GM18519 (cell line): ENCODE data around the gene ALG12.

Experiments
- ATAC-seq: cut with Tn5 transposase; IDR thresholded peaks from one replicate; pipeline ENCODE4 v1.9.1; 2021; ENCODE audit warnings: mild to moderate bottlenecking, moderate library complexity; ENCODE audit not compliant: unreplicated experiment, low FRiP score

Gene ALG12

DNA sequence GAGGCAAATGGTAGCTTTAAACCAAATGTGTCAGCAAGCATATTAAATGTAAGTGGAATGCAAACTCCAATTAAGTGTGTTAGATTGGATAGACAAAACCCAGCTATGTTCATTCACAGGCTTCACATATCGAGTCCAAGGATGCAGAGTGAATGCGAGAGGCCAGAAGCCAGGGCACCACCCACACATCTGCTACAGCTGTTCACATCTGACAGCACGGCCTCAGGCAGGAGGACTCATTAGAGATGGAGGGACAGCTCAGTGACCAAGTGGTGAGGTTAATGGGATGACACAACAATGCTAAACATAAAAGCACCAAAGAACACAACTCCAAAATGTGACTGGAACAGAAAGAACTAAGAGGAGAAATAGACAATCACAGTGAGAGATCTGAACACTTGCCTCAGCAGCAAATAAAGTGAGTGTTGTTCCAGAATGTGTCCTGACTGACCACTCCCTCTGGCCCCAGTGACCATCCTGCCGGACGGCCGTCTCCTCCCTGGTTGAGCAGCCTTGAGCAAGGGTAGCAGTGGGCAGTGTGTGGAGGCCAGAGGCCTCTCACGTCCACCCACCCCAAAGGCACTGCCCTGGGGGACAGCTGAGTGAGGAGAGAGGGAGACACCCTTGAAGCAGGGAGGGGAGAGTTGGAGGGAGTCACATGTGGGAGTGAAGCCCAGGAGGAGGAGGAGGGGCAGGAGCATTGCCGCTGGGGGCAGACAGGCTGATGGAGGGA lies 23.8 kb downstream of the ALG12 start:
- no peak for ATAC-seq

DNA sequence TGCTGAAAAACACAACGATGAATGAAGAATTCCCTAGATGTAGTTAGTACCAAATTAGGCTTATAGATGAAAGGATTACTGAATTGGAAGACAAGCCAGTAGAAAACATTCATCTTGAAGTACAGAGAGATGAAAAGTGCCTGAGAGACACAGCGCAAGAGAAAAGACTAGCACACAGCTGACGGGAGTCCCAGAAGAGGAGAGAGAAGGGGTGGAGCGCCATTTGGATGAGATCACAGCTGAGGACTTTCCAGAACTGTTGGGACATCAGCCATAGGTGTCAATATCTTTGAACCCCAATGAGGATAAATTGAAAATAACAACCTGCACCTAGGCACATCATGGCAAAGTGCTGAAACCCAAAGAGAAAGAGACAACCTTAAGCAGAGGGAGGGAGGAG lies 25.2 kb downstream of the ALG12 start:
- ATAC-seq: no peak

DNA sequence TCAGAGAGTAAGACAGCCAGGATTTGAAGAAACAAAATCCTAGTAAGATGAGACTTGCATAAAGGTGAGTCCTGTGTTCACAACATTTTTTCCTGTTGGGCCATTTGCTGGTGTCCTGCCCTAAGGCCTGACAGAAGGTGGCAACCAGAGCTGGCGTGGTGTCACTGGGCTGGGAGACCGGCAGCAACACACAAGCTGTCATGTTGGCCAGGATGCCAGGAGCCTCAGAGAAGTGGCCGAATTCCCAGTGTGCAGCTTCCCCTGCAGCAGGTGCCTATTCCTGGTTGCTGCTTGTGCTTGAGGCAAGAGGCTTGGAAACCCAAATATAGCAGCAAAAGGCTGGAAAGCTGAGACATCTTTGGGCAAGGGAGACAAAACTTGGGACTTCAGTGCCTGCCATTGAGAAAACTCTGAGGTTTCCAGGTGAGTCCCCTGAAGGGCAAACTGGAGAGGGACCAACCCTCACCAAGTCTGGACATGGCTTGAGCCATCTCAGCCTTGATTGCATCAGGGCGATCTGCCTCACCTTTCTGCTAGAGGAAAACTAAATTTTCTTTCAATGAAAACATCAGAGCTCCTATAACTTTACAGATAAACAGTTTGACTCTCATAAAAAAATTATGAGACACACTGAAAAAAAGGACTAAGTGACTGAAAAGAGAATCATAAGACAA lies 25.9 kb downstream of the ALG12 start:
- no peak for ATAC-seq

- ATAC-seq: no peak
Observed at GRCh38 chr22:49889071-49889470, 29.2 kb downstream of the ALG12 start.

GRCh38 chr22:49887702-49888101 lies 30.5 kb downstream of the ALG12 start:
- no peak for ATAC-seq

DNA sequence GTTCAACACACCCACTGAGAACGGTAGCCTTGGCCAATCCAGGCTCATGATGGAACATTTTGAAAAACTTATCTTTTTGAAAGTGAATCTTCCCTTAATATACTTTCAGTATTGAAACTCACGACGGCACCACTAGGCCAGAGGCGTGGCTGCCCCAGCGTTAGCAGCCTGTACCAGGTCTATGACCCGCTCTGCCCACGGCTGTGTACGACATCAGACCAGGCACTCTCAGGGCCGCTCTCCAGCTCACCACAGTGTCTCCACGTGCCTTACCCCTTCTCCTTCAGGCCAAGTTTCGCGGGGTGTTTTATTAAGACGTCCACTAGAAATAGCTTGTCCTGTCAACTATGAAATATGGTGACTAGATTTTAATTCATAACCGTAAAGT lies 31.2 kb downstream of the ALG12 start:
- ATAC-seq: no peak

DNA sequence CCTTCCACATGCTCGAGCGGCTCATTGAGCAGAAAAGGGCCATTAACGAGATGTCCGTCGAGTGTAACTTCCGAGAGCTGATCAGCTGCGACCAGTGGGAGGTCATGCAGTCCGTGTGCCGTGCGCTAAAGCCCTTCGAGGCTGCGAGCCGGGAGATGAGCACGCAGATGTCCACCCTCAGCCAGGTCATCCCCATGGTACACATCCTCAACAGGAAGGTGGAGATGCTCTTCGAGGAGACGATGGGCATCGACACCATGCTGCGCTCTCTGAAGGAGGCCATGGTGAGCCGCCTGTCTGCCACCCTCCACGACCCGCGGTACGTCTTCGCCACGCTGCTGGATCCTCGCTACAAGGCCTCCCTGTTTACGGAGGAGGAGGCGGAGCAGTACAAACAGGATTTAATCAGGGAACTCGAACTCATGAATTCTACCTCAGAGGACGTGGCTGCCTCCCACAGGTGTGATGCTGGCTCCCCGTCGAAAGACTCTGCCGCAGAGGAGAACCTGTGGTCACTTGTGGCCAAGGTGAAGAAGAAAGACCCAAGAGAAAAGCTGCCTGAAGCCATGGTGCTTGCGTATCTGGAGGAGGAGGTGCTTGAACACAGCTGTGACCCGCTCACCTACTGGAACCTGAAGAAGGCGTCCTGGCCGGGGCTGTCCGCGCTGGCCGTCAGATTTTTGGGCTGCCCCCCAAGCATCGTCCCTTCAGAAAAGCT lies 31.7 kb downstream of the ALG12 start:
- ATAC-seq: no peak

- ATAC-seq: no peak
Observed at GRCh38 chr22:49885881-49886280, 32.4 kb downstream of the ALG12 start.

DNA sequence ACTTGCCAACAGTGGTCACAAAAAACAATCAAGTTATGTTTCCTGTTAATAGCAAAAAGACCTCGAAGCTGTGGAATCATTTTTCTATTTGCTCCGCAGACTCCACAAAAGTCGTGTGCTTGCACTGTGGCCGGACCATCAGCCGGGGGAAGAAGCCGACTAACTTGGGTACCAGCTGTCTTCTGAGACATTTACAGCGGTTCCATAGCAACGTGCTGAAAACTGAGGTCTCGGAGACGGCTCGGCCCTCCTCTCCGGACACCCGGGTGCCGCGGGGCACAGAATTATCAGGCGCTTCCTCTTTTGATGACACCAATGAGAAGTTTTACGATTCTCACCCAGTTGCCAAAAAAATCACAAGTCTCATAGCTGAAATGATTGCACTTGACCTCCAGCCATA lies 33.0 kb downstream of the ALG12 start:
- no peak for ATAC-seq

DNA sequence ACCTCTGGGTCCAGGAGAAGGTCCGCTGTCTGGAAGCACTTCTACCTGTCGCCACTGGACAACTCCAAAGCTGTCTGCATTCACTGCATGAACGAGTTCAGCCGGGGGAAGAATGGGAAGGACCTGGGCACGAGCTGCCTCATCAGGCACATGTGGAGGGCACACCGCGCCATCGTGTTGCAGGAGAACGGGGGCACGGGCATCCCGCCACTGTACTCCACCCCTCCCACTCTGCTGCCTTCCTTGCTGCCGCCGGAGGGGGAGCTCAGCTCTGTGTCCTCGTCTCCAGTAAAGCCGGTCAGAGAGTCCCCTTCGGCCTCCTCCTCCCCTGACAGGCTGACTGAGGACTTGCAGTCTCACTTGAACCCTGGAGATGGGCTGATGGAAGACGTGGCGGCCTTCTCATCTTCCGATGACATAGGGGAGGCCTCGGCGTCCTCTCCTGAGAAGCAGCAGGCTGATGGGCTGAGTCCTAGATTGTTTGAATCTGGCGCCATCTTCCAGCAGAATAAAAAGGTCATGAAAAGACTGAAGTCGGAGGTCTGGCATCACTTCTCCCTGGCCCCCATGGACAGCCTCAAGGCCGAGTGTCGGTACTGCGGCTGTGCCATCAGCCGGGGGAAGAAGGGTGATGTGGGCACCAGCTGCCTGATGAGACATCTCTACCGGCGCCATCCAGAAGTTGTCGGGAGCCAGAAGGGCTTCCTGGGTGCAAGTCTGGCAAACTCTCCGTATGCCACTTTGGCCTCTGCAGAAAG lies 33.6 kb downstream of the ALG12 start:
- ATAC-seq: no peak

DNA sequence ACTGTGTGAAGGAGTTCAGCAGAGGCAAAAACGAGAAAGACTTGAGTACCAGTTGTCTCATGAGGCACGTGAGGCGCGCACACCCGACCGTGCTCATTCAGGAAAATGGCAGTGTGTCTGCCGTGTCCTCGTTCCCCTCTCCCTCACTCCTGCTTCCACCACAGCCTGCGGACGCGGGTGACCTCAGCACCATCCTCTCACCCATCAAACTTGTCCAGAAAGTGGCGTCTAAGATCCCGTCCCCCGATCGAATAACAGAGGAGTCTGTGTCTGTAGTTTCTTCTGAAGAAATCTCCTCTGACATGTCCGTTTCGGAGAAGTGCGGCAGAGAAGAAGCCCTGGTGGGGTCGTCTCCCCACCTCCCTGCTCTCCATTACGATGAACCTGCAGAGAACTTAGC lies 34.2 kb downstream of the ALG12 start:
- no peak for ATAC-seq

- no peak for ATAC-seq
Observed at GRCh38 chr22:49883294-49883640, 35.0 kb downstream of the ALG12 start.

DNA sequence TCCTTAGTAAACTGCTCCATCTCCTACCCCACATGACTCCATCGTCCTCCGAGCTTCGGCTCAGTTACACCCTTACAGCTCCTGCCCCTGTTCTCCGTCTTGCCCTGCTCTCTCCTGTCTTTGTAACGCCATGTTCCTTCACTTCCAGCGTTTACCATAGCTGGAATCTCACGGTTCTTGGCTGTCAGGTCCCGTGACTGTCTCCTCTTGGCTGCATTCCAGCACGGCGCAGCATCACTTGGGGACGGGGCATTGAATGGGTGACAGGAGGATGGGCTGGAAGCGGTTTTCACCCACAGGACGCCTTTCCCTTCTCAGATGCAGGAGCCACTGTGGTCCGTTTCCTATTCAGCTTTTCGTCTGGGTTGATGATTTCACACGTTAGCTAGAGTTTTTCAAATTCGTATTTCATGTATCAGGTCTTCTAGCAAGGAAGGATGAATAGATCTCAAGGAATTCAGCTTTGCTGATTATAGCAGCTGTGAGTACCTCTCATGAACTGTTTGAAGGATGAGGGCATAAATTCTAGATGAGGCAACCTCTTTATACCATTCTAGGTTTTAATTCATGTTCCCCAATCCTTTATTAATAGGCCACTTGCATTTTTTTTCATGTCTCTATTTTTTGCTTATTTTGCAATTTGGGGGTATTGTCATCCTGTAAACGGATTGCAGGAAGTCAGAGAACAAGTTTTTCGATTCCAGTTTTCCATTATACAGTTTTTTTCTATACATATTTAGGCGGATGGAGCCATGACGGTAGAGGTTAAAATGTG lies 35.5 kb downstream of the ALG12 start:
- no peak for ATAC-seq

DNA sequence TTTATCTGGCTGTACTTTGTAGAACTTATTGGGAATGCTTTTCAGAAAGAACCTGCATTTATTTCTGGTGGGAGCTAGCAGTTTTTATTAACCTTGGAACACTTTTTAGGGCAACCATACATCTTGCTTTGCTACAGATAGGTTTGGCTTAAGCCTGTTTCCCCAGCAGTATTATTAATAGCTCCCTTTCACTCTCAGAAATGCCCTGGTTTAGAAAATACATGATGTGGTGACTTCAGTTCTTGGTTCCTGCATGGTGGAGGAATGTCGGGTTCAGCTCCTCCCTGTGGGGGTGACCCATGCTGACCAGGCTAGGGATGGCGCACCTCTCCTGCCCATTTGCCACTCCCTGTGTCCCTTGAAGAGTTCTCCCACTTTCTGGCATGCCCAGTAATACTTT lies 36.4 kb downstream of the ALG12 start:
- ATAC-seq: no peak

DNA sequence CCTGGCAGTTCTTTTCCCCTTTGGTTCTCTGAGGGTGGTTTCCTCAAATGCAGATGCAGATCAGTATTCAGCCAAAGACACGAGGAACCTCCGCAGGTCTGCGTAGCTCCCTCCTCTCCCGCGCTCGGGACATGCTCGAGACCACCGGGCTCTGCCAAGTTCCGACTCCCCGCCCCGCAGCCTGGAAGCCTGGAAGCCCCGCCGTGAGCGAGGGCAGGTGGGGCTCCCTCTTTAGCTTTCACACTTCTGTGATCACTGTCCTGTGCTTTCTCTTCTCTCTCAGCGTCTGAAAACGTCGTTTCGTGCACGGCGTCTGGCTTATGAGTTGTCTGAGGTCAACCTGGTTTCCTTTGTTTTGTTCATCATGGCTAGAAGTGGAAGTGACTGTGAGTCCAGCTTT lies 38.0 kb downstream of the ALG12 start:
- no peak for ATAC-seq

GRCh38 chr22:49879871-49880270 lies 38.4 kb downstream of the ALG12 start:
- no peak for ATAC-seq

GRCh38 chr22:49878206-49878605 lies 40.0 kb downstream of the ALG12 start:
- no peak for ATAC-seq

- ATAC-seq: no peak
Observed at GRCh38 chr22:49877642-49878041, 40.6 kb downstream of the ALG12 start.

DNA sequence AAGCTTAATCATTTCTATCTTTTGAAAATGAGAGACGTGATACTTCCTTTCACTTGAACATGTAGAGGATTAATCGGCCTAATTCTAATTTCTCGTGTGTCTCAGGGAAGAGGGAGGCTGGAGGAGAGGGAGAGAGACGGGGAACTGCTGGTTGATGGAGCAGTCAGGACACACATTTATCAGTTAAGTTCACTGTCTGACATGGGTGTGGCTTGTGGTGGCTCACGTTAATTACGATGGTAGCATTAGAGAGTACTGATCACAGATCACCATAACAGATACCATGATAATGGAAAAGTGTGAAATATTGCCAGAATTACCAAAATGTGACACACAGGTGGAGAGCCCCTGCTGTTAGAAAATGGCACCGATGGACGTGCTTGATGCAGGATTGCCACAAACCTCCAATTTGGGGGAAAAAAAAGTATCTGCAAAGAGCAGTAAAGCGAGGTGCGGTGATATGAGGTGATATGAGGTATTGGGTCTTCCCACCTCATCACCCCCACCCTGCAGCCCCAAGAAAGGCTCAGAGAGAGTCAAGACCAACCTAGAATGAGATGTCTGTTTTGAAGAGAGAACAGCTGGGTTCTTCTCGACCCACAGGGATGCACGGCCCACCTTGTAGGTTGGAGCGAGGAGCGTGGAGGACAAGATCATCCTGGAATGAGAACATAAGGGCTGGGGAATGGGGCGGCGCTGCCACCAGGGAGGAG lies 44.9 kb downstream of the ALG12 start:
- ATAC-seq: no peak

GRCh38 chr22:49872347-49872746 lies 45.9 kb downstream of the ALG12 start:
- no peak for ATAC-seq
